DND-41 (cell line): Measurements from ENCODE around the gene NKTR.

Source experiments
- ATAC-seq: fragments of 200-7000 bp; cut with Tn5 transposase; 3 replicates; pipeline ENCODE4 v1.9.1; 2021; ENCODE audit warnings: low read depth; ENCODE audit not compliant: insufficient read depth
- DNase-seq: peaks from one replicate; pipeline ENCODE4 v3.0.0-alpha.2; 2020
- H2AFZ ChIP-seq: 2 replicates; pipeline ENCODE4 v1.6.0; 2012; ENCODE audit warnings: low read depth, low read length
- H3K27ac ChIP-seq: 2 replicates; pipeline ENCODE4 v1.5.1; 2012; ENCODE audit warnings: low read length, inconsistent platforms
- H3K27me3 ChIP-seq: fragments of 200-600 bp; sonication (generic); 2 replicates; pipeline ENCODE4 v1.6.0; 2012; ENCODE audit warnings: low read length, mild to moderate bottlenecking, inconsistent platforms; ENCODE audit not compliant: insufficient read depth, poor library complexity
- H3K36me3 ChIP-seq: 2 replicates; pipeline ENCODE4 v1.5.1; 2012; ENCODE audit warnings: low read length, inconsistent platforms; ENCODE audit not compliant: insufficient read depth
- H3K4me1 ChIP-seq: 2 replicates; pipeline ENCODE4 v1.5.1; 2012; ENCODE audit warnings: mild to moderate bottlenecking, low read length; ENCODE audit not compliant: insufficient read depth
- H3K4me2 ChIP-seq: 2 replicates; pipeline ENCODE4 v1.6.0; 2012; ENCODE audit warnings: mild to moderate bottlenecking, moderate library complexity, low read length, inconsistent platforms; ENCODE audit not compliant: insufficient read depth
- H3K4me3 ChIP-seq, 2 experiments: fragments of 200-600 bp in 1 of 2; shearing (Covaris generic) in 1 of 2; 2 replicates each; pipeline ENCODE4 v1.5.1; 2012 to 2016; ENCODE audit warnings: inconsistent platforms in 2 of 2, low read length in 2 of 2, mild to moderate bottlenecking in 2 of 2, low read depth in 1 of 2, moderate library complexity in 1 of 2
- H3K79me2 ChIP-seq: 2 replicates; pipeline ENCODE4 v1.6.0; 2012; ENCODE audit warnings: low read length, inconsistent platforms; ENCODE audit not compliant: insufficient read depth
- H3K9ac ChIP-seq: 2 replicates; pipeline ENCODE4 v1.6.0; 2012; ENCODE audit warnings: low read depth, mild to moderate bottlenecking, inconsistent platforms, low read length, moderate library complexity
- H3K9me3 ChIP-seq: 2 replicates; pipeline ENCODE4 v1.5.1; 2012; ENCODE audit warnings: low read length, moderate library complexity, mild to moderate bottlenecking, inconsistent platforms; ENCODE audit not compliant: insufficient read depth, severe bottlenecking
- H4K20me1 ChIP-seq: 2 replicates; pipeline ENCODE4 v1.6.0; 2012; ENCODE audit warnings: low read length; ENCODE audit not compliant: insufficient read depth
- EZH2 ChIP-seq: IDR thresholded peaks from 3 replicates; pipeline ENCODE4 v1.6.1; 2012; ENCODE audit warnings: borderline replicate concordance, low read depth, mild to moderate bottlenecking, moderate library complexity, low read length, inconsistent platforms; ENCODE audit not compliant: severe bottlenecking
- TF ChIP-seq, protein P1 (sequence below): IDR thresholded peaks from 2 replicates; pipeline ENCODE4 v1.5.1; 2012; ENCODE audit warnings: borderline replicate concordance, low read length, moderate library complexity, mild to moderate bottlenecking; ENCODE audit not compliant: poor library complexity, severe bottlenecking; ENCODE audit errors: extremely low read depth

The NKTR gene

GRCh38 chr3:42685891-42686820 is 85.7 kb downstream of the NKTR start:
- Histone ChIP-seq H2AFZ (no peak overlapping the region), H3K27me3 (no peaks in the 10 kb centered on the region), H3K9ac (no peak overlapping the region), H4K20me1 (0 out of 2 replicates have a peak, but pooled peaks cover 5% of the 10 kb centered on the region), H3K4me1 (no peaks in the 10 kb centered on the region), H3K79me2 (no peaks in the 10 kb centered on the region), H3K4me3 (no peak overlapping the region), H3K36me3 (no peaks in the 10 kb centered on the region), H3K4me2 (no peak overlapping the region), H3K9me3 (no peaks in the 10 kb centered on the region), H3K27ac (no peak overlapping the region)
- DNase-seq = no peak
- TF ChIP-seq, protein P1, sequence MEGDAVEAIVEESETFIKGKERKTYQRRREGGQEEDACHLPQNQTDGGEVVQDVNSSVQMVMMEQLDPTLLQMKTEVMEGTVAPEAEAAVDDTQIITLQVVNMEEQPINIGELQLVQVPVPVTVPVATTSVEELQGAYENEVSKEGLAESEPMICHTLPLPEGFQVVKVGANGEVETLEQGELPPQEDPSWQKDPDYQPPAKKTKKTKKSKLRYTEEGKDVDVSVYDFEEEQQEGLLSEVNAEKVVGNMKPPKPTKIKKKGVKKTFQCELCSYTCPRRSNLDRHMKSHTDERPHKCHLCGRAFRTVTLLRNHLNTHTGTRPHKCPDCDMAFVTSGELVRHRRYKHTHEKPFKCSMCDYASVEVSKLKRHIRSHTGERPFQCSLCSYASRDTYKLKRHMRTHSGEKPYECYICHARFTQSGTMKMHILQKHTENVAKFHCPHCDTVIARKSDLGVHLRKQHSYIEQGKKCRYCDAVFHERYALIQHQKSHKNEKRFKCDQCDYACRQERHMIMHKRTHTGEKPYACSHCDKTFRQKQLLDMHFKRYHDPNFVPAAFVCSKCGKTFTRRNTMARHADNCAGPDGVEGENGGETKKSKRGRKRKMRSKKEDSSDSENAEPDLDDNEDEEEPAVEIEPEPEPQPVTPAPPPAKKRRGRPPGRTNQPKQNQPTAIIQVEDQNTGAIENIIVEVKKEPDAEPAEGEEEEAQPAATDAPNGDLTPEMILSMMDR = no peak
- TF ChIP-seq EZH2 = no peak
- no peak for ATAC-seq

DNA sequence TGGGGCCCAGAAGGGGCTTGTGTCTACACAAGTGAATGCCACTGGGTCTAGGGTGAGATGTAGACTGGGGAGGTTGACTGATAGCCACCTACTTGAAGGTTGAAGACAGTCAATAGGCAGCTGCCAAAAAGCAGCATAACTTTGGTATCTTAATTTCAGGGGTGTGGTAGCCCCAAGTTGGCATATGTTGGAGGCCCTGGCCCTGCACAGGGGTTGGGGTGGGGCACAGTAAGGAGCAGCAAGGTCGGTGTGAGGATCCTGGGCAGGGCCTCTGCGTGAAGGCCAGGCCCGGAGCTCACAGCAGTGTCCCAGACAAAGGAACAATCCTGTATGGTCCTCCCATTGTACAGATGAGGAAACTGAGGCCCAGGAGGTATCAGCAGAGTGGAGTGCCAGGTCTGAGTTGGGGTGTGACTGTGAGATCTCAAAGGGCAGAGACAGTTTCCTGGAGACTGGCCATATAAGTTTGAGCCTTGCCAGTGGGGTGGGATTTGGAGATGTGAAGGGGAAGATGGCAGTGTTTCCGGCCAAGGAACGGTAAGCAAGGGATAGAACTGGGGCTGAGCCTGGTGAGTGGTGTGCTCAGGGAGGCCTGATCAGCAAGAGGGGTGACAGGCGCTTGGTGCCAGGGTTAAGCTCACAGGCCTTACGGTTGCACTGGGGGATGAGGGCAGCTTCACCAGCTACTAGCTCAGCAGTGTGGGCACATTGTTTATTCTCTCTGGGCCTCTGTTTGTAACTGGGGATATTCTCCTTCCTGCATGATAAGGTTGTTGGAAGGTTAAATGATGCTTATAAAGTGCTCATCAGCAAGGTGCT is 86.6 kb downstream of the NKTR start:
- H3K27me3 ChIP-seq = no peaks in the 10 kb centered on the region
- no peak overlapping the region for H3K4me3 ChIP-seq
- no peaks in the 10 kb centered on the region for H3K79me2 ChIP-seq
- no peak for DNase-seq
- H4K20me1 ChIP-seq = 0 out of 2 replicates have a peak, but pooled peaks cover 5% of the 10 kb centered on the region
- no peak overlapping the region for H3K9ac ChIP-seq
- TF ChIP-seq, protein P1 = no peak
- no peak for TF ChIP-seq EZH2
- no peak overlapping the region for H3K4me2 ChIP-seq
- no peaks in the 10 kb centered on the region for H3K9me3 ChIP-seq
- H3K27ac ChIP-seq = no peak overlapping the region
- ATAC-seq = no peak
- H2AFZ ChIP-seq = no peak overlapping the region
- no peaks in the 10 kb centered on the region for H3K36me3 ChIP-seq
- H3K4me1 ChIP-seq = no peaks in the 10 kb centered on the region

DNA sequence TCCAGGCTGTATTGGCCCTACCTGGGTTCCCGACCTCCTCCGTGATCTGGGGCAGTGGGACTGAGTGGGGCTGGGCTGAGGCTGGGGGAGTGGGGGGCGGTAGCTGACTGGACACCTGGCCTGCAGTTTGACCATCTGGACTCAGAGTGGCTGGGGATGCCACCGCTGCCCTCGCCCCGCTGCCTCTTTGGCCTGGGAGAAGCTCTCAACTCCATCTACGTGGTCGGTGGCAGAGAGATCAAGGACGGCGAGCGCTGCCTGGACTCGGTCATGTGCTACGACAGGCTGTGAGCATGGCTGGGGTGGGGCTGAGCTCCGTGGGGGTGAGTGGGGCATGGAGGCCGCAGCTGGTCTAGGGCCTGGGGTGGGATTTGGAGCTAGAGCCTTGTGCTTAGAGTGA is 87.5 kb downstream of the NKTR start:
- H3K27me3 ChIP-seq = no peaks in the 10 kb centered on the region
- H3K4me3 ChIP-seq = no peak overlapping the region
- TF ChIP-seq EZH2 = no peak
- TF ChIP-seq, protein P1 = no peak
- H3K9me3 ChIP-seq = no peaks in the 10 kb centered on the region
- H4K20me1 ChIP-seq = 0 out of 2 replicates have a peak, but pooled peaks cover 5% of the 10 kb centered on the region
- H3K9ac ChIP-seq = no peak overlapping the region
- no peak overlapping the region for H3K27ac ChIP-seq
- ATAC-seq (no peak), DNase-seq (no peak)
- H2AFZ ChIP-seq = no peak overlapping the region
- H3K79me2 ChIP-seq = no peaks in the 10 kb centered on the region
- H3K4me2 ChIP-seq = no peak overlapping the region
- no peaks in the 10 kb centered on the region for H3K36me3 ChIP-seq
- H3K4me1 ChIP-seq = no peaks in the 10 kb centered on the region
